ENCODE data around the gene MGRN1. TPM values are rescaled to one million over a fixed set of nuclear protein-coding genes. Genes with fewer than 3 reads are reported as not detected.
A peak's percentile ranks its signal among the peaks of the same experiment; 100 is the strongest.

MGRN1 gene
- total RNA-seq, 1 donor from 2014 or later = 79.7 TPM

DNA sequence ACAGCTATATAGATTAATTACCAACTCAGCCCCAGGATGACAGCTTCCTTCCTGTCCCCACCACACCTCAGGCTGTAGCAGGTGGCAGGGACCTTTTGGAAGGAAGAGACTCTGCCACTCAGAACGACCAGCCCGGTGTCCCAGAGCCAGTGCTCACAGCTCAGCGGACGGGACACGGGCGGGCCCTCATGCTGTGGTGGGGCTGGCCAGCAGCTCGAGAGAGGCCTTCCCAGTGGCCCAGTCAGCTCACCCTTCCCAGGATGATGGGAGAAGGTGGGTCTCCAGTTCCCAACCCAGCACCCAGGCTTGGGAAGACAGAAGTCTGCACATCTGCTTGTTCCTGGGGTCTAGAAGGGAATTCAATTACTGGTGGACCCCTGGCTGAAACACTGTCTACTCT, 79.3 kb downstream of the MGRN1 start:
- H3K27ac Mint-ChIP-seq (ENCODE audit: unreplicated experiment) = no peak overlapping the region
- no peaks in the 10 kb centered on the region for H3K27me3 Mint-ChIP-seq (ENCODE audit: low read depth)
- no peak overlapping the region for H3K4me3 Mint-ChIP-seq
- TF ChIP-seq, protein P1, sequence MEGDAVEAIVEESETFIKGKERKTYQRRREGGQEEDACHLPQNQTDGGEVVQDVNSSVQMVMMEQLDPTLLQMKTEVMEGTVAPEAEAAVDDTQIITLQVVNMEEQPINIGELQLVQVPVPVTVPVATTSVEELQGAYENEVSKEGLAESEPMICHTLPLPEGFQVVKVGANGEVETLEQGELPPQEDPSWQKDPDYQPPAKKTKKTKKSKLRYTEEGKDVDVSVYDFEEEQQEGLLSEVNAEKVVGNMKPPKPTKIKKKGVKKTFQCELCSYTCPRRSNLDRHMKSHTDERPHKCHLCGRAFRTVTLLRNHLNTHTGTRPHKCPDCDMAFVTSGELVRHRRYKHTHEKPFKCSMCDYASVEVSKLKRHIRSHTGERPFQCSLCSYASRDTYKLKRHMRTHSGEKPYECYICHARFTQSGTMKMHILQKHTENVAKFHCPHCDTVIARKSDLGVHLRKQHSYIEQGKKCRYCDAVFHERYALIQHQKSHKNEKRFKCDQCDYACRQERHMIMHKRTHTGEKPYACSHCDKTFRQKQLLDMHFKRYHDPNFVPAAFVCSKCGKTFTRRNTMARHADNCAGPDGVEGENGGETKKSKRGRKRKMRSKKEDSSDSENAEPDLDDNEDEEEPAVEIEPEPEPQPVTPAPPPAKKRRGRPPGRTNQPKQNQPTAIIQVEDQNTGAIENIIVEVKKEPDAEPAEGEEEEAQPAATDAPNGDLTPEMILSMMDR (conservative IDR thresholded peaks at IDR 0.05) = no peak
- no peaks in the 10 kb centered on the region for H3K9me3 Mint-ChIP-seq
- no peaks in the 10 kb centered on the region for H3K4me1 Mint-ChIP-seq
- peaks cover 12% of the 10 kb centered on the region for H3K36me3 Mint-ChIP-seq (ENCODE audit: low read depth)
- no peak for DNase-seq (ENCODE audit: low read depth, low spot score)

DNA sequence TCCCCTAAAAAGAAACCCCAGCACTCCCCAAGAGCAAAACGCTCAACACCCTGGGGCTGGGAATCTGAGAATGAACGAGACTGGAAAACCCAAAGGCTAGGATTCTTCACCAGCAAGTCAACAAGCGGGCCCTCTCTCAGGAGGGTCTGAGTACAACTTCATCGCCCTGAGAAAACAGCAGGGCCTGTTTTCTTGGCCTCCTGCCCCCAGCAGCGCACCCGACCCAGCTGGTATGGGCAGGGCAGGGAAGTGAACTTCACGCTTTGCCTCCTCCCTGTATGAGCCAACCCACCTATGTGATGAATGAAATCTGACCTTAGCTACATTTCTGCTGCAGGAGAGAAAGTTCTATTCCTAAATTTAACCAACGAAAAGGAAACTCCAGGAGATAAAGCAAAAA, 79.9 kb downstream of the MGRN1 start:
- Mint-ChIP-seq H3K4me1 (no peaks in the 10 kb centered on the region), H3K36me3 (ENCODE audit: low read depth) (peaks cover 10% of the 10 kb centered on the region), H3K4me3 (no peak overlapping the region), H3K9me3 (no peaks in the 10 kb centered on the region), H3K27me3 (ENCODE audit: low read depth) (no peaks in the 10 kb centered on the region), H3K27ac (ENCODE audit: unreplicated experiment) (no peak overlapping the region)
- TF ChIP-seq, protein P1 (conservative IDR thresholded peaks at IDR 0.05) = no peak
- no peak for DNase-seq (ENCODE audit: low read depth, low spot score)

DNA sequence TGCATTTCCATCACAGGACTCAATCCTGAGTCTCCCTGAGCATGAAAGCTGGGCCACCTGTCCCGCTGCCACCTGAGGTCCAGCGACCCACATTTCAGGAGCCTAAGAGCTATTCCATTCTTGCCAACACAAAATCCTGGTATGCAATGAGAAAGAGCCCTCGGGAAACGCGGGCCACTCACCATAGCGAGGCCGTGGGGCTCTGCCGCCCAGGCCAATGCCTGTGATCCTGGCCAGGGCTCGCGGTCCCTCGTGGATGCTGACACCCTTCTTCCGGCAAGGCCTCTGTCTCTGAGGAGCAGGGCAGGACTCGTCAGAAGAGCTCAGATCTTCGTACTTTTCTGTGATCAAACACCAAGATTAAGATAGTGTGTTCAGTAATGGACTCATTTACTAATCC, 80.3 kb downstream of the MGRN1 start:
- no peak overlapping the region for H3K4me3 Mint-ChIP-seq
- no peak for DNase-seq (ENCODE audit: low read depth, low spot score)
- TF ChIP-seq, protein P1 (conservative IDR thresholded peaks at IDR 0.05) = no peak
- H3K4me1 Mint-ChIP-seq = no peaks in the 10 kb centered on the region
- H3K36me3 Mint-ChIP-seq (ENCODE audit: low read depth) = peaks cover 6% of the 10 kb centered on the region
- H3K27me3 Mint-ChIP-seq (ENCODE audit: low read depth) = no peaks in the 10 kb centered on the region
- no peak overlapping the region for H3K27ac Mint-ChIP-seq (ENCODE audit: unreplicated experiment)
- H3K9me3 Mint-ChIP-seq = no peaks in the 10 kb centered on the region

DNA sequence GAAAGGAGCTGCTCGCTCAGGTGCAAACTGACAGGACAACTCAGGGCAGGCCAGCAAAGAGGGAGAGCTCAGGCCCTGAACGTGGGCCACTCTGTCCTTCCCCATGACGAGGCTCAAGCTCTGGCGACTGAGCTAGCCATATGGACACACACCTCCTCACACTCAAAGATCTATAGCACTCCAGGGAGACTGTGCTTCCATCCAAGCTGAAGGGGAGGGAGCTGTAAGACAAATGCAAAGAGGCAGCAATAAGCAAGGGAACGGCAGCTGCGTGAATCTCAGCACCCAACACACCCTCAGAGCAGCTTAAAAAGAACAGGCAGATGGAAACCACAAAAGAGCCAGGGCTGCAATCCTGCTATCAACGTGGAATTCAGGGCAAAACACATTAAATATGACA, 82.2 kb downstream of the MGRN1 start:
- H3K4me1 Mint-ChIP-seq = no peaks in the 10 kb centered on the region
- H3K9me3 Mint-ChIP-seq = no peaks in the 10 kb centered on the region
- DNase-seq (ENCODE audit: low read depth, low spot score) = no peak
- H3K27ac Mint-ChIP-seq (ENCODE audit: unreplicated experiment) = peak overlapping the region; percentile 92
- no peak overlapping the region for H3K4me3 Mint-ChIP-seq
- TF ChIP-seq, protein P1 (conservative IDR thresholded peaks at IDR 0.05) = no peak
- H3K27me3 Mint-ChIP-seq (ENCODE audit: low read depth) = no peaks in the 10 kb centered on the region
- H3K36me3 Mint-ChIP-seq (ENCODE audit: low read depth) = peaks cover 5% of the 10 kb centered on the region

DNA sequence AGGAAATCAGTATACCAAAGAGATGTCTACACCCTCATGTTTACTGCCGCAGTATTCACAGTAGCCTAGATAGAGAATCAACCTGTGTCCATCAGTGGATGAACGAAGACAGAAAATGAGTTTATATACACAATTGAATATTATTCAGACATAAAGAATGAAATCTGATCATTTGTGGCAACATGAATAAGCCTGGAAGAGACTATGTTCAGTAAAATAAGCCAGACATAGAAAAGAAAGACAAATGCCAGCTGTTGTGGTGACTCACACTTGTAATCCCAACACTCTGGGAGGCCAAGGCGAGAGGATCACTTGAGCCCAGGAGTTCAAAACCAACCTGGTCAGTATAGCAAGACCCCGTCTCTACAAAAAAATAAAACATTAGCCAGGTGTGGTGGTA, 84.9 kb downstream of the MGRN1 start:
- Mint-ChIP-seq H3K27ac (ENCODE audit: unreplicated experiment) (no peak overlapping the region), H3K36me3 (ENCODE audit: low read depth) (peaks cover 5% of the 10 kb centered on the region), H3K4me3 (no peak overlapping the region), H3K27me3 (ENCODE audit: low read depth) (no peaks in the 10 kb centered on the region), H3K9me3 (no peaks in the 10 kb centered on the region), H3K4me1 (no peaks in the 10 kb centered on the region)
- TF ChIP-seq, protein P1 (conservative IDR thresholded peaks at IDR 0.05) = no peak
- DNase-seq (ENCODE audit: low read depth, low spot score) = no peak
